ENCODE results near the gene PLEK. TPM values are rescaled to one million over a fixed set of nuclear protein-coding genes. Genes with fewer than 3 reads are reported as not detected.

PLEK gene
- total RNA-seq, 1 donor from 2014 or later: 4.4 TPM

- no peaks in the 10 kb centered on the region for H3K27me3 ChIP-seq
These were observed 21.3 kb downstream of the PLEK start for GRCh38 chr2:68386365-68386764.

GRCh38 chr2:68387408-68388350 lies 22.6 kb downstream of the PLEK start:
- H3K9me3 ChIP-seq: no peaks in the 10 kb centered on the region
- TF ChIP-seq POLR2AphosphoS5 (IDR thresholded peaks at IDR 0.05; ENCODE audit: insufficient read depth in 1 of 2, low read depth in 1 of 2): no peak
- TF ChIP-seq, protein P1, sequence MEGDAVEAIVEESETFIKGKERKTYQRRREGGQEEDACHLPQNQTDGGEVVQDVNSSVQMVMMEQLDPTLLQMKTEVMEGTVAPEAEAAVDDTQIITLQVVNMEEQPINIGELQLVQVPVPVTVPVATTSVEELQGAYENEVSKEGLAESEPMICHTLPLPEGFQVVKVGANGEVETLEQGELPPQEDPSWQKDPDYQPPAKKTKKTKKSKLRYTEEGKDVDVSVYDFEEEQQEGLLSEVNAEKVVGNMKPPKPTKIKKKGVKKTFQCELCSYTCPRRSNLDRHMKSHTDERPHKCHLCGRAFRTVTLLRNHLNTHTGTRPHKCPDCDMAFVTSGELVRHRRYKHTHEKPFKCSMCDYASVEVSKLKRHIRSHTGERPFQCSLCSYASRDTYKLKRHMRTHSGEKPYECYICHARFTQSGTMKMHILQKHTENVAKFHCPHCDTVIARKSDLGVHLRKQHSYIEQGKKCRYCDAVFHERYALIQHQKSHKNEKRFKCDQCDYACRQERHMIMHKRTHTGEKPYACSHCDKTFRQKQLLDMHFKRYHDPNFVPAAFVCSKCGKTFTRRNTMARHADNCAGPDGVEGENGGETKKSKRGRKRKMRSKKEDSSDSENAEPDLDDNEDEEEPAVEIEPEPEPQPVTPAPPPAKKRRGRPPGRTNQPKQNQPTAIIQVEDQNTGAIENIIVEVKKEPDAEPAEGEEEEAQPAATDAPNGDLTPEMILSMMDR (IDR thresholded peaks at IDR 0.05): no peak
- TF ChIP-seq POLR2A (IDR thresholded peaks at IDR 0.05): no peak
- intact Hi-C loops (cut with DNase I): no loop called here
- H3K4me3 ChIP-seq: no peak overlapping the region
- H3K27ac ChIP-seq: peak overlapping the region; percentile 2
- peaks cover 9% of the 10 kb centered on the region for H3K4me1 ChIP-seq
- no peak for DNase-seq (ENCODE audit: extremely low spot score in 2 of 2)
- H3K36me3 ChIP-seq: no peaks in the 10 kb centered on the region
- H3K27me3 ChIP-seq: no peaks in the 10 kb centered on the region

More at GRCh38 chr2:68386365-68386764, 21.3 kb downstream of the PLEK start:
- H3K36me3 ChIP-seq: no peaks in the 10 kb centered on the region
- intact Hi-C loops (cut with DNase I): no loop called here
- no peak for DNase-seq (ENCODE audit: extremely low spot score in 2 of 2)
- peaks cover 3% of the 10 kb centered on the region for H3K4me1 ChIP-seq
- no peak overlapping the region for H3K27ac ChIP-seq
- TF ChIP-seq, protein P1 (IDR thresholded peaks at IDR 0.05): no peak
- TF ChIP-seq POLR2A (IDR thresholded peaks at IDR 0.05) (no peak), POLR2AphosphoS5 (IDR thresholded peaks at IDR 0.05; ENCODE audit: insufficient read depth in 1 of 2, low read depth in 1 of 2) (no peak)
- no peaks in the 10 kb centered on the region for H3K9me3 ChIP-seq
- no peak overlapping the region for H3K4me3 ChIP-seq

GRCh38 chr2:68388358-68388757 lies 23.3 kb downstream of the PLEK start:
- intact Hi-C loops (cut with DNase I): no loop called here
- no peak for TF ChIP-seq POLR2AphosphoS5 (IDR thresholded peaks at IDR 0.05; ENCODE audit: insufficient read depth in 1 of 2, low read depth in 1 of 2)
- TF ChIP-seq POLR2A (IDR thresholded peaks at IDR 0.05): no peak
- TF ChIP-seq, protein P1 (IDR thresholded peaks at IDR 0.05): no peak
- DNase-seq (ENCODE audit: extremely low spot score in 2 of 2): no peak

GRCh38 chr2:68388772-68389171 lies 23.7 kb downstream of the PLEK start:
- peaks cover 9% of the 10 kb centered on the region for H3K4me1 ChIP-seq
- no peaks in the 10 kb centered on the region for H3K36me3 ChIP-seq
- intact Hi-C loops (cut with DNase I): no loop called here
- H3K9me3 ChIP-seq: no peaks in the 10 kb centered on the region
- no peak overlapping the region for H3K27ac ChIP-seq
- no peak overlapping the region for H3K4me3 ChIP-seq
- no peaks in the 10 kb centered on the region for H3K27me3 ChIP-seq
- no peak for DNase-seq (ENCODE audit: extremely low spot score in 2 of 2)
- TF ChIP-seq POLR2AphosphoS5 (IDR thresholded peaks at IDR 0.05; ENCODE audit: insufficient read depth in 1 of 2, low read depth in 1 of 2) (no peak), POLR2A (IDR thresholded peaks at IDR 0.05) (no peak)
- TF ChIP-seq, protein P1 (IDR thresholded peaks at IDR 0.05): no peak

More at GRCh38 chr2:68388358-68388757, 23.3 kb downstream of the PLEK start:
- Histone ChIP-seq H3K4me1 (peaks cover 9% of the 10 kb centered on the region), H3K9me3 (no peaks in the 10 kb centered on the region), H3K27ac (no peak overlapping the region), H3K36me3 (no peaks in the 10 kb centered on the region), H3K4me3 (no peak overlapping the region), H3K27me3 (no peaks in the 10 kb centered on the region)

- Histone ChIP-seq H3K36me3 (no peaks in the 10 kb centered on the region), H3K4me1 (peaks cover 9% of the 10 kb centered on the region), H3K27me3 (no peaks in the 10 kb centered on the region), H3K27ac (no peak overlapping the region), H3K4me3 (no peak overlapping the region), H3K9me3 (no peaks in the 10 kb centered on the region)
- intact Hi-C loops (cut with DNase I): no loop called here
- no peak for DNase-seq (ENCODE audit: extremely low spot score in 2 of 2)
- TF ChIP-seq POLR2A (IDR thresholded peaks at IDR 0.05): no peak
- TF ChIP-seq, protein P1 (IDR thresholded peaks at IDR 0.05): no peak
- no peak for TF ChIP-seq POLR2AphosphoS5 (IDR thresholded peaks at IDR 0.05; ENCODE audit: insufficient read depth in 1 of 2, low read depth in 1 of 2)
These were observed 25.0 kb downstream of the PLEK start for GRCh38 chr2:68390114-68390513.

All from vagina (tissue), 2 donors.